Measurements from ENCODE around the gene PTGR1. TPM values are rescaled to one million over a fixed set of nuclear protein-coding genes. Genes with fewer than 3 reads are reported as not detected.
A peak's percentile ranks its signal among the peaks of the same experiment; 100 is the strongest.
"Not testable (repeated sequence)": the region's sequence is repeated elsewhere in the genome, so short reads cannot be mapped to it uniquely, and the experiment has no call there.

PTGR1 gene
- total RNA-seq, 2 donors from 2014 or later: 43.9 to 110 TPM

- no peak overlapping the region for H3K27ac ChIP-seq
- no peaks in the 10 kb centered on the region for H3K27me3 ChIP-seq (replicated peaks; ENCODE audit: insufficient read depth)
- H3K36me3 ChIP-seq: no peaks in the 10 kb centered on the region
- no peaks in the 10 kb centered on the region for H3K9me3 ChIP-seq
- TF ChIP-seq POLR2AphosphoS5 (IDR thresholded peaks at IDR 0.05): peak; percentile 31
- TF ChIP-seq POLR2A (IDR thresholded peaks at IDR 0.05): no peak
- peak; percentile 52 to 81 (median 70) for TF ChIP-seq CTCF (IDR thresholded peaks at IDR 0.05)
- H3K4me3 ChIP-seq: no peak overlapping the region
- DNase-seq (ENCODE audit: low spot score): peak; percentile 58
- WGBS: 48% methylated on average over 2 of the region's 2 CpGs
- intact Hi-C loops (cut with DNase I): no loop called here
- H3K4me1 ChIP-seq (replicated peaks): no peaks in the 10 kb centered on the region
Observed at GRCh38 chr9:111621895-111622480, 22.5 kb upstream of the PTGR1 start.

GRCh38 chr9:111617349-111617748 lies 17.9 kb upstream of the PTGR1 start:
- DNase-seq (ENCODE audit: low spot score); H3K27ac ChIP-seq; H3K4me1 ChIP-seq (replicated peaks); H3K9me3 ChIP-seq; intact Hi-C loops (cut with DNase I); H3K4me3 ChIP-seq; H3K27me3 ChIP-seq (replicated peaks; ENCODE audit: insufficient read depth); H3K36me3 ChIP-seq: not testable (repeated sequence)
- WGBS: 95% methylated on average over 25 of the region's 29 CpGs

GRCh38 chr9:111615928-111616327 lies 16.5 kb upstream of the PTGR1 start:
- no peak for TF ChIP-seq POLR2AphosphoS5 (IDR thresholded peaks at IDR 0.05)
- no peak overlapping the region for H3K4me3 ChIP-seq
- no peak for DNase-seq (ENCODE audit: low spot score)
- no peaks in the 10 kb centered on the region for H3K27me3 ChIP-seq (replicated peaks; ENCODE audit: insufficient read depth)
- H3K9me3 ChIP-seq: no peaks in the 10 kb centered on the region
- 28% methylated on average over 3 of the region's 3 CpGs for WGBS
- no peaks in the 10 kb centered on the region for H3K4me1 ChIP-seq (replicated peaks)
- H3K27ac ChIP-seq: no peak overlapping the region
- intact Hi-C loops (cut with DNase I): no loop called here
- no peaks in the 10 kb centered on the region for H3K36me3 ChIP-seq

- DNase-seq (ENCODE audit: low spot score): no peak
- no peak overlapping the region for H3K4me3 ChIP-seq
- H3K9me3 ChIP-seq: no peaks in the 10 kb centered on the region
- H3K4me1 ChIP-seq (replicated peaks): no peaks in the 10 kb centered on the region
- no peaks in the 10 kb centered on the region for H3K36me3 ChIP-seq
- intact Hi-C loops (cut with DNase I): no loop called here
- no peak overlapping the region for H3K27ac ChIP-seq
- whole genome bisulfite sequencing: 67% methylated on average over 4 of the region's 4 CpGs
- H3K27me3 ChIP-seq (replicated peaks; ENCODE audit: insufficient read depth): no peaks in the 10 kb centered on the region
- TF ChIP-seq POLR2A (IDR thresholded peaks at IDR 0.05): no peak
- TF ChIP-seq CTCF (IDR thresholded peaks at IDR 0.05): no peak
- no peak for TF ChIP-seq POLR2AphosphoS5 (IDR thresholded peaks at IDR 0.05)
Observed at GRCh38 chr9:111613436-111614040, 14.1 kb upstream of the PTGR1 start.

GRCh38 chr9:111610845-111611244 lies 11.4 kb upstream of the PTGR1 start:
- H3K9me3 ChIP-seq: no peaks in the 10 kb centered on the region
- no peaks in the 10 kb centered on the region for H3K27me3 ChIP-seq (replicated peaks; ENCODE audit: insufficient read depth)
- H3K27ac ChIP-seq: peak overlapping the region; percentile 63 to 73
- intact Hi-C loops (cut with DNase I): no loop called here
- DNase-seq (ENCODE audit: low spot score): no peak
- WGBS: 42% methylated on average over 7 of the region's 7 CpGs
- no peak overlapping the region for H3K4me3 ChIP-seq
- TF ChIP-seq CTCF (IDR thresholded peaks at IDR 0.05) (no peak), POLR2AphosphoS5 (IDR thresholded peaks at IDR 0.05) (peak; percentile 24), POLR2A (IDR thresholded peaks at IDR 0.05) (no peak)
- H3K4me1 ChIP-seq (replicated peaks): no peaks in the 10 kb centered on the region
- no peaks in the 10 kb centered on the region for H3K36me3 ChIP-seq

- intact Hi-C loops (cut with DNase I): no loop called here
- H3K36me3 ChIP-seq: no peaks in the 10 kb centered on the region
- H3K4me1 ChIP-seq (replicated peaks): no peaks in the 10 kb centered on the region
- WGBS: 22% methylated on average over 5 of the region's 5 CpGs
- H3K9me3 ChIP-seq: no peaks in the 10 kb centered on the region
- DNase-seq (ENCODE audit: low spot score): peak; percentile 67
- peak overlapping the region; percentile 63 to 73 for H3K27ac ChIP-seq
- TF ChIP-seq CTCF (IDR thresholded peaks at IDR 0.05) (no peak), POLR2A (IDR thresholded peaks at IDR 0.05) (no peak), POLR2AphosphoS5 (IDR thresholded peaks at IDR 0.05) (peak; percentile 68)
- H3K4me3 ChIP-seq: no peak overlapping the region
- no peaks in the 10 kb centered on the region for H3K27me3 ChIP-seq (replicated peaks; ENCODE audit: insufficient read depth)
Observed at GRCh38 chr9:111610149-111610548, 10.7 kb upstream of the PTGR1 start.
